T-helper 1 cell treated with Interleukin-12 subunit alpha and Interleukin-12 subunit beta and Interleukin-4 antibody, amounts not matched to agents 30 ng/mL and 1 ng/mL, for 36 hours (primary cell): ENCODE measurements around the gene ARSB. TPM values are rescaled to one million over a fixed set of nuclear protein-coding genes. Genes with fewer than 3 reads are reported as not detected.

ENCODE experiments used
- intact Hi-C: fragments of 100-400 bp; cut with micrococcal nuclease; formaldehyde crosslinking; loops from one replicate; pipeline ENCODE4 v1.15.1; 2024
- total RNA-seq: library from RNA; stranded (reverse); gene quantifications from 2 replicates; pipeline ENCODE4 v1.2.3, GENCODE V29; 2022

ARSB gene
- total RNA-seq, result 12.5 TPM in 2 replicates

DNA sequence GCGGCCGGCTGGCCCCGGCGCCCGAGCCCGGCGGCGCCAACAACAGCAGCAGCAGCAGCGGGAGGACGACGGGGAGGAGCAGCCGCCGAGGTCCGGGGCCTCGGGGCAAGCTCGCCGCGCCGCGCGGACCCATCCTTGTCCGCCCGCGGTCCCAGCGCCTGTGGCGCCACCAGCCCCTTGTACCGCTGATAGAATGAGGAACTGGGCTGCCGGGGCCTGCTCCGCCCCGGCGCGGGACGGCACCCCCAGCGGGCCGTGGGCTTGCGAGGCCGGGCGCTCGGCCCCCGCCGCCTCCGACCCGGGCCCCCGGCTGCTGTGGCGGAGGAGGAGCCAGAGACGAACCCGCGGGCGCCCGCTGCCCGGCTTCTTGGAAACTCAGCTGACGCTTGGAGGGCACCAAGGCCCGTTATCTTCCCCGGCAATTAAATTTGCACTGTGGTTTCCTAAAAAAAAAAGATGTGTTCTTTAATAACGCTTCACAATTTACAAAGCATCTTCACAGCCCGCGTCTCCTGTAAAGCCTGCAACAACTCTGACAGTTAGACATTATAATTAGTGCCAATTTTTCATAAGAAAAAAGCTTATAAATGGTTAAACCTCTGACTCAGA is at the start of gene ARSB:
Gene ARSB, minus strand, starts transcription at position 195 of the 609 bp plus-strand sequence. Its CDS starts 62 bp downstream, at position 133.
- intact Hi-C loops, result loop anchor here (1.0 to 10.0 kb wide), 11 partner anchors 8 to 1953 kb away; partner anchors contain the start of genes AGGF1, AP3B1, DHFR and MSH3

DNA sequence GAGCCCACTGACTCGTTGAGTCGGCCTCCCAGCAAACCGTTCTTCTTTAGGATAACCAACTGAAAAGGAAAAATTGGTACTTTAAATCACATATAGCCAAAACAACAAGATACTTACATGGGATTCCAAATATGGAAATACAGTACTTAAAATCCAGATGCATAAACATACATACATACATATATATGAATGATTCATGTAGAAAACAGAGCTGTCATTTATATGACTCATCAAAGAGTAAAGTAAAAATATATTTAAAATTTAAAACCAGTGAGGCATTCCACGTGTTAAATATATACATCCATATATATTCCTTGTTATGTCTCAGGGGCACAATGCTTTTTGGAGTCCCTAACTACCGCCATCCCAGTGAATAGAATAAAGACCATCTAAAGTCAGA is 47.7 kb upstream of the ARSB start:
- intact Hi-C loops, result no loop called here

DNA sequence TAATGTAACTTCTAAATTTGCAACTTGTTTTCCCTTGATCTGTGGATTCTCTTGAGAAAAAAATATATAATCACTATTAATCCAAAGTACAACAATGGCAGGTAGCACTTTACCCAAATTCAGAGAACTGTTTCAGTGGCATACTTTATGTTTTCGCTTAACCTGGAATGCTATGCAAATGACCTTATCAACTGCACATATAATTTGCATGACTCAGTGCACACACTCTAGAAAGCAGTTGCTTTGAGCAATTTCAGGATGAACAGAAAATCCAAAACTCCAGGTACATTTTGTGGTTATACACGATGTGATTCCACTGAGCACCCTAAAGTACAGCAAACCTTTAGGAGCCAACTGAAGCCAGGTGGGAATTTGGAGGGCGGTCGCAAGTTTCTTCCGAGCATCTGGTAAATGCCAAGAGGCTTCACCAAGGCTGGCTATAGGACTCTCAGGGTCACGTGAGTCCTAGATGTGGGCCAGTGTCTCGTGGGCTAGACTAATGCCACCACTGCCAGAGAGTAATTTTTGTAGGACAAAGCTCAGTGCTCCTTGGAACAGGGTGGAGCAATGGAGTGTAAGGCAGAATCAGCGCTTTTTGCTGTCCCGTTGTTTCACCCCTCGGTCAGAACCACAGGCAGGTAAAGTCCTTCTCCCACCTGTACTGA is 47.1 kb upstream of the ARSB start:
- intact Hi-C loops, result no loop called here

DNA sequence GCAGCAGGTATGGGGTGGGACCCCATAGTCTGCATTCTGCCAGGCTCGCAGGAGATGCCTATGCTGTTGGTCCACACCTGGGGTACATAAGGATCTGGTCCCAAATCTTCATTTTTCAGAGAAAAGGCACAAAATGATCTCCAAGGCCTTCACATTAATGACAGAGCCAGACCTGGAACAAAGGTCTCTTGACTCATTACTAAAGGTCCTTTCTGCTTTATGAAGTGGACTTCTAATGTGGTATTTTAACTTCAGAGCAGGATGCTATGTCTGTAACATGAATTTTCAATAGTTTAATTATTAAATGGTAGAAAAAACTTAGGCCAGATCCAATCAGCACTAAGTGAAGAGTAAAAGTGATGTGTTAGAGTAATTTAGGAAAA is 46.4 kb upstream of the ARSB start:
- intact Hi-C loops, result no loop called here

DNA sequence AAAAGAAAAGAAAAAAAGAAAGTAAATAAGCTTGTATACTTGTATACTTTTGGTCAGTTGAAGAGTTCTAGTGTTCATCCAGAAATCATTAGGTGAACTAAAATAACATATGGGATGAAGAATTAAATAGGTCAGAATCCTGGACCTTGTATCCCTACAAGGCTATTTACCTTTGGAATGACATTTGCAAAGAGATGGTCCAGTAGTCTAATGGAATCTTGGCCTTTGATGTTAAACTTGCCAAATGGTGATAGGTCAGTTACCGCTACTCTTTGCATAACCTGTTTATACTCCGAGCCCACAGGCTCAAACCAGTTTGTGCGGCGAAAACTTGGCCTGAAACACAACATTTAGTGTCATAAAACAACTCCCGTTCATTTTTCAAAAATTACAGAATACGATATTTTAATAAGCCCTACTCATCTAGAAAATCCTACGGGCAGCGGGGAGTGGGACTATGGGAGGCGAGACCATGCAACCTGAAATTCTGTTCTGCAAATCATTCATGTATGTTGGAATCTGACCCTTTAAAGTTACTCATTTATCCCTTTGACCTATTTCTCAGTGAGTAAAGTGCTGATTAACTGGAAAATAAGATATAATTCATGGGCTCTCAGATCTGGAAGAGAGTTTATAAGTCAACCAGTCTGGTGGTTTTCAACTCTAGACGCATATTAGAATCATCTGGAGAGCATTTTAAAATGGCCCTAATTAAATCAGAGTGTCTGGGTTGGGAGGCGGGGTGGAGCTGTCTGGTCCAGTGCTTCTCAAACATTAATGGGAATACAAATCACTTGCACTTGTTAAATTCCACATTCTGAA is 45.8 kb upstream of the ARSB start:
- intact Hi-C loops, result no loop called here

DNA sequence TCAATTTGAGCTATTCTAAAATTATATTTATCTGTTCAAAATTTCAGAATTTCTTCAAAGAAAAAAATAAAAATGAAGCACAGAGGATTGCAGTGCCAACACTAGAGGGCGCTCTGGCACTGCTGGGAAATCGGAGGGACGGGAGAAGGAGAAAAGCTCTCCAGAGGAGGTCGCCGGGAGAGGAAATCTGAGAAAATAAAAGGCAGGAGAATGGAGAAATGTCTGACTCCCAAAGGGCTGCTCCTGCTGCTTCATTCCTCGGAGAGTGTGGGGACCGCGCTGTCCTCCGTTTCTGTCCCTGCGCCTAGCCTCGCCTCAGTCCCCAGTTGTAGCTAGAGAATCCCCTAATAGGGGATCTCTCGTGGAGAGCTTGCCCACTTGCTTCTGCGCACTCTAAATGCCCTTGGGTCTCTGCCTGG is 40.0 kb upstream of the ARSB start:
- intact Hi-C loops, result loop anchor here (1.0 to 2.0 kb wide), 4 partner anchors 40 to 439 kb away; partner anchors contain the start of gene ARSB

DNA sequence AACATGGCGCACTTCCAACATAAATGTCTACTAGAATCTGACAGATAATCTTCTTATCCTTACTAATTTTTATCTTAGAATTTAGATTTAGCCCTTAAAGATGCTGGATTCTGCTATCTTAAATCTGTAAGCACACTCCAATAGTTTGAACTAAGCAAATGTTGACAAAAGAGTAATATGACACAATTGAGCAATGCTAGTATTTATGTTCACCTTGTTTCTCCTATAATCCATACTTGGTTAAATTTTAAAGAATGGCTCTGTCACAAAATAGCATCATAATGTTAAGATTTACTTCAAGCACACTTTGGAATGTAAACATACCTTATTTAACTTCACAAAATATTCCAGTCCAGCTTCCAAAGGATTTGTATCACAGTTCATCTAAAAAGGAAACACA is 38.8 kb upstream of the ARSB start:
- intact Hi-C loops, result loop anchor here (2.0 to 5.0 kb wide), 3 partner anchors 39 to 1058 kb away; partner anchors contain the start of gene ARSB

DNA sequence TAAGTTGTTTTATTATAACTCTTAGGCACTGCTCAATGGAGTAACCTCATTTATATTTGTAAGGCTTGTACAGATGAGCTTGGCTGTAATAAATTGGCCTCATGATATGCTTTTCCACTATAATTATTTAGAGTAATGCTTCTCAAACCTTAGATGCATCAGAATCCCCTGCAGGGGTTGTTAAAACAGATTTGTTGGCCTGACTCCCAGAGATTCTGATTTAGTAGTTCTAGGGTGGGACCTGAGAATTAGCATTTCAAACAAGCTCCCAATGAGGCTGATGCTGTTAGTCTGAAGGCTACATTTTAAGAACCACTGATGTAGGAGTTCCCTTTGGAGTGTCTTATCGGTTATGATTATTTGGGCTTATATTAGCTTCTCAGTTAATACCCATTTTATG is 38.2 kb upstream of the ARSB start:
- intact Hi-C loops, result loop anchor here (5.0 kb wide), 2 partner anchors 834 to 1059 kb away; no protein-coding TSS in a partner anchor

DNA sequence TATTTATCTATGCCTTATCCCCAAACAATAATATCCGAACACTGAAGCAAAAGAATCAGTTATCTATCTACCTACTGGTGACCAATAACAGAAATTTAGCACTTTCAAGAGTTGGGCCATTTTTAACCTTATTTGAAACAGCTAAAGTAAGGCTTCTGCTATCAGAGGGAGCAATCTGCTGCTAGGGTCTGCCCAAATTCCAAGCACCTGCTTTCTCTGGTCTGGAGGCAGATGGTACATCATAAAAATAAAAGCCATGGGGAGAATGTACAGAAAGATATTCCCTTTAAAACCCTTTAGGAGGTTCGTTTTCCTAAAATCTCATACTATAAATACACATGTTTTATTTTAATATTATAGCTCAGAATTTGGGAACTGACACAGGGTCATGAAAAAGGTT is 37.7 kb upstream of the ARSB start:
- intact Hi-C loops, result loop anchor here (5.0 kb wide), 2 partner anchors 835 to 1060 kb away; no protein-coding TSS in a partner anchor

DNA sequence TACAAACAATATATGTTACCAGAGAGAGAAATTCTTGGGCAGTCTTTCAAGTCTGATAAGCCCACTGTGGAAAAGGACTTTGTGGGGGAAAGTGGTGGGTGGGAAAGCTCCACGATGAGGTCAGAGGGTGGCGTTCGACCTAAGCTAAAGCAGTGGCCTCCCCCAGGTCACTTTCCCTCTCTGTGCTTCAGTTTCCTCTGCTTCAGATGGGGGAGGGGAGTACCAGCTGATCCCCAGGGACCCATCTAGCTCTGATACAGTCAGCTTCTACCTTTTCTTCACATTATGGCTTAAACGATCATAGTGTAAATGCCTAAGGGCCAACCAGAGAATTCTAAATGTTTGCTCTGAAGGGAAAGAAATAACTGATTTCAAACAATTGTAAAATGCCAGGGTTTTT is 36.6 kb upstream of the ARSB start:
- intact Hi-C loops, result loop anchor here (1.0 to 5.0 kb wide), 5 partner anchors 112 to 1061 kb away; no protein-coding TSS in a partner anchor

DNA sequence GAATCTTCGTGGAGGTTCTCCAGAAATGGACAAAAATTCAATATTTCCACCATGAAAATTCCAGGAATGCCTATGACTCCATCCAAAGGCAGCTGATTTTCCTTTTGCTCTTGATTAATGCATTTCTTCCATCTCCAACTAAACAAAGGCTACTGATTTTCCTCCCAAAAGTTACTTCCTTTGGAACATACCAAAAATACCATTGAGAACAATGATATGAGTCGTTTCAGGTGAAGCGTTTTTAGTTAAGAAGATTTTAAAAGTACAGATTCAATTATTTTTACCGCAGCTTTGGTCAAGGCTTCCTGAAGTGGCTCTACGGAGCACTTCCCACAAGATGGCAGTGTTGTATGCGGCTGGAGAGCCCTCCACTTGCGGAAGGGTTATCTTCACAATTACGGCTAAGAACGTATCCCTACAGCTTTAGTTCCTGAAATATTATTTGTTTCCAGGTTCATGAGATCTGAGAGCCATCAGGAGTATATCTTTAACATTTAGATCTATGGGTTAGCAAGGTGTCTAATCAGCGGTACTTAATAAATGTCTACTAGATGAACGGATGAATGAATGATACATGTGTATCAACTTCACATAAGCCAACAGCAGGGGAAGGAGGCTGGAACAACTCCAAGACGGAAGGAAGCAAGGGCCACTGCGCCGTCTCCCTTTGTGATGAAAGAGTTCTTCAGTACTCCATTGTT is 35.9 kb upstream of the ARSB start:
- intact Hi-C loops, result loop anchor here (1.0 to 5.0 kb wide), 5 partner anchors 112 to 1061 kb away; no protein-coding TSS in a partner anchor

DNA sequence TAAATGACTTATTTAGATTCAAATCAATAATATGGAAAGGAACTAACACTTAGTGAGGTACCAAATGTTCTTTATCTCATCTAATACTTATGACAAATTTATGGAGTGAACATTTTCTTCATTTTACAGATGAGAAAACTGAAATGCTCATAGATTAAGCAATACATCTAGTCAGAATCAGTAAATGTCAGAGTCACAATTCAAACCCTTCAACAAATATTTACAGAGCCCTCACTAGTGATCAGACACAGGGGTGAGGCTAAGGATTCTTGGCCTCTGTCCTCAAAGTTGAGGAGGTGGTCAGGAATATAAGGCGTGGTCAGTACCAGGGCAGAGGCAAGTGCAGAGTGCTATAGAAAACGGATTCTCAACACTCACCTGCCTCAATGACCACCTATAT is 29.5 kb upstream of the ARSB start:
- intact Hi-C loops, result no loop called here

DNA sequence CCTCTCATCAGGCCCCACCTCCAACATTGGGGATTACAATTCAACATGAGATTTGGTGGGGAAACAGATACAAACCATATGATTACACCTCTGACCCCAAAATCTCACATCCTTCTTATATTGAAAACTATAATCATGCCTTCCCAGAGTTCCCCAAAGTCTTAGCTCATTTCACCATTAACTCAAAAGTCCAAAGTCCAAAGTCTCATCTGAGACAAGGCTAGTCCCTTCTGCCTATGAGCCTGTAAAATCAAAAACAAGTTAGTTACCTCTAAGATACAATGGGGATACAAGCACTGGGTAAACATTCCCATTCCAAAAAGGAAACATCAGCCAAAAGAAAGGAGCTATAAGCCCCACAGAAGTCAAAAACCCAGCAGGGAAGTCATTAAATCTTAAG is 26.8 kb upstream of the ARSB start:
- intact Hi-C loops, result no loop called here

DNA sequence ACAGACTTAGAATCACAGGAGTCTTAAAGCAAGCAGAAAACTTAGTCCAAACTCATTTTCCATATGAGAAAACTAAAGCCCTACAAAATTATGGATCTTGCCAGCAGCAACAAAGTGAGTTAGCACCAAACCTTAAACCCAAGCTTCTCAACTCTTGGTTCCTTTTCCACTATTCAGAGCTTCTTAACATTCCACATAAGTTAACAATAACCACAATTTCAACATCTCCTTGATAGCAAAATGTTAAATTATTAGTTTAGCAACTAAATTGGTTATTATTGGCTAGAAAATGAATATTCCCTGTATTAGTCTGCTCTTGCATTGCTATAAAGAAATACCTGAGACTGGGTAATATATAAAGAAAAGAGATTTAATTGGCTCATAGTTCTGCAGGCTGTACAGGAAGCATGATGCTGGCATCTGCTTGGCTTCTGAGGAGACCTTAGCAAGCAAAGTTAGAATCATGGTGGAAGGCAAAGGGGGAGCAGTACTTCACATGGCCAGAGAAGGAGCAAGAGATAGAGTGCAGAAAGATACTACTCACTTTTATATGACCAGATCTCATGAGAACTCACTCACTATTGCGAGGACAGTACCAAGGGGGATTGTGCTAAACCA is 26.2 kb upstream of the ARSB start:
- intact Hi-C loops, result no loop called here

DNA sequence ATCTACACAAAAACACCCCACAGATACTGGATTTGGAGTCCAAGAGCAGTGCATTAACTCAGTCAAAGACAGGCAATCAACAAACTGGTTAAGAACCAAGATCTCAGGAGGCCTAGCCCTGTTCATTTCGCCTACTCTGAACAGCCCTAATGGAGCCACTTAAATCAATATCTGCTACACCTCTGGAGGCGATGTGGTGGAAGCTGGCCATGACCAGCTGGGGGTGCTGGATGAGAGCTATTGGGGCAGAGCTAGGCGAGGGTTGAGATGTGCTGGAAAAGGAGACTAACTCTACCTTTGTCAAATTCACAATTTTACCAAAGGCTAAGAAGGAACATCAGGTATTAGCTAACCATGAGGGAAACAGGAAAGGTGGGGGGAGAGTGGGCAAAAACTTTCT is 23.3 kb upstream of the ARSB start:
- intact Hi-C loops, result no loop called here

DNA sequence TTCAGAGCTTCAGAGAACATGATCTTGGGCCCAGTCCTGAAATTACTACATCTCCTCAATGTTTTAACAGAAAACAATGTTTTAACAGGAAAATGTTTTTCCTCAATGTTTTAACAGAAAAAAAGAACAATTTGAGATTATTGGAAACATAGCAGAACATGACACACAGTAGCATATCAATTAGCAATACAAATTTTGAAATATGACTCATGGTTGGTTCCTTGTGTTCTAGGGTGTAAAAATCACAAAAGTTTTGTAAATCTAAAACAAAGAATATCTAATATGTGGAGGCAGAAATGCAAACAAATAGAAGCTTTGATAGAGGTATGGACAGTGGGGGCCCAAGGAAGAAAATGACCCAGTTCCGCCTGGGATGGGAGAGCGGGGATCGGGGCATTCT is 22.8 kb upstream of the ARSB start:
- intact Hi-C loops, result no loop called here

DNA sequence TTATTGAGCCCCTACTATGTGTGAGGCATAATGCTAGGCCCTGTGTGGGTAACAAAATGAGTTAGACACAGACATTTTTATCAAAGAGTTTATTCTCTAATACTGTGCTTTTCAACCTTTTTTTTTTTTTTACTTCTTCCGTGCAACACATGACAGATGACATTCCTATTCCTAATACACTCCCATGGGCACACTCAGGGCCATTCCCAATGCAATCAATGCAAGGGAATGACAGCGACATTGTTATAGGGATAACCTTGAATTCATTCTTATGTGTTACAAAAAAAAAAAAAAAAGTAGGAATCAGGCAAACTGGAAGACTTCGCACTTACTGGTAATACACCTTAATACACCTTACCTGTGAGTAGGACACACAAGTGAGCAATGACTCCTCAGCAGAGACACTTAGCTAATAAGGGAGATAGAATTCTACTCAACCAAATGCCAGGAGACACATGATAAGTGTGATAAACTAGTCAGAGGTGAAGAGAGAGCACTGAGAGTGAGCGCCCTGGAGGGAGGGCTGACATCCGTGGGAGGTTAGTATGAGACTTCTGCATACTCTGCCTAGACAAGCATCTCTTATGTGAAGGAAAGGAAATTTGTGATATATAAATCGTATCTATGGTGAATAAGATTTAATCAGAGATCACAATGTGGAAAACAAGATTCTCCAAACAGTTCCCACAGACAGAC is 21.0 kb upstream of the ARSB start:
- intact Hi-C loops, result no loop called here

DNA sequence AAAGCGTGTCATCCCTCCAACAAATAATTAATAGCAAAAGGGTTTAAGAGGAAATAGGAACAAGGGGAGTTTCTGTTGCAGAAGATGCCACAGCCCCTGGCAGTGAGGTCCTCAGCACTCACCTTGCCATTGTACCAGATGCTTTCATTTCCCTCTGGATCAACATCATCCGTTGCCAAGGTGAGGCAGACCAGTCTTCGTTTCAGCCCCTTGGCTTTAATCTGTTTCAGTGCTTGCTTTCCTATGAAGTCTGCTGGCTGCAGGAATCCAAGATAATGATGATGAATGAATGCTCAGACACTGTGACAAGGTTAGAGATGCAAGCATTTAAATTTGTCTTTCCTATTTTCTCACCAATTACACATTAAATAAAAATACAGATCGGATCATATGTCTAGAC is 20.0 kb upstream of the ARSB start:
- intact Hi-C loops, result no loop called here

DNA sequence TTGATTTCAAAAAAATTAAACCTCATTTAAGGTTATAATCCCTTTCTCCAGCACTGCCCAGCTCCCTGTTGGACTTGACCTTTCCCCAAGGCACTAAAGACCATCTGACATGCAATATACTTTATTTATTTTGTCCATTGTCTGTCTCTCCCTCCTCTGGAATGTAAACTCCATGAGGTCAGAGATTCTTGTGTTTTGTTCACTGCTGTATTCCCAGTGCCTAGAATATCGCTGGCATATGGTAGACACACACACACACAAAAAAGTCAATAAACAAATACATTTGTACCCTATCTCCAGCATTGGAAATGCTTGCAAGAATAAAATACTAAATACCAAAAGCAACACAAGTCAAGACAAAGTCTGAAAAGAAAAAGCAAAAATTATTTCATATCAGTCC is 17.3 kb upstream of the ARSB start:
- intact Hi-C loops, result no loop called here

DNA sequence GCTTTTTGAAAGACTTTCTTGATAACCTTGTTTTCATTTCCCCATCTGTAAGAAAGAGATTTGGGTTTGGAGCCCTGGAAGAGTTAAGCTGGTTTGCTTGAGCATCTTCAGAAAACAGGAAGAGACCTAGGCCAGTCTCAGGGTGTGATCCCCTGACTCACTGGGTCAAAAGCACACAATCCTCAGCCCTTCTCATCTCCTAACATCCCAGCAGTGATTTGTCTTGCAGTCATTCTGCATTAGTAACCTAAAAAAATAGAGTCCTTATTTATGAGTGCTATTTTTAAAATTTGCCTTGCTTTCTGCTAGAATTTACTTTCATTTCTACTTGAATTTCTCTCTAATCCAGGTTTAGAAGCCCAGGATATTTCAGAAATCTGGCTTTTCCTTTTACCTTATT is 16.4 kb upstream of the ARSB start:
- intact Hi-C loops, result no loop called here
